ENCODE data around the gene PHC2.

PHC2 gene

GRCh38 chr1:33363021-33363420 is 67.9 kb downstream of the PHC2 start:
- H3K27ac ChIP-seq = no peak overlapping the region
- no peak overlapping the region for H3K4me3 ChIP-seq (ENCODE audit: low read depth, low read length)
- DNase-seq = no peak
- H3K36me3 ChIP-seq (replicated peaks) = peaks cover 13% of the 10 kb centered on the region
- H3K27me3 ChIP-seq (replicated peaks) = no peaks in the 10 kb centered on the region
- TF ChIP-seq, protein P1, sequence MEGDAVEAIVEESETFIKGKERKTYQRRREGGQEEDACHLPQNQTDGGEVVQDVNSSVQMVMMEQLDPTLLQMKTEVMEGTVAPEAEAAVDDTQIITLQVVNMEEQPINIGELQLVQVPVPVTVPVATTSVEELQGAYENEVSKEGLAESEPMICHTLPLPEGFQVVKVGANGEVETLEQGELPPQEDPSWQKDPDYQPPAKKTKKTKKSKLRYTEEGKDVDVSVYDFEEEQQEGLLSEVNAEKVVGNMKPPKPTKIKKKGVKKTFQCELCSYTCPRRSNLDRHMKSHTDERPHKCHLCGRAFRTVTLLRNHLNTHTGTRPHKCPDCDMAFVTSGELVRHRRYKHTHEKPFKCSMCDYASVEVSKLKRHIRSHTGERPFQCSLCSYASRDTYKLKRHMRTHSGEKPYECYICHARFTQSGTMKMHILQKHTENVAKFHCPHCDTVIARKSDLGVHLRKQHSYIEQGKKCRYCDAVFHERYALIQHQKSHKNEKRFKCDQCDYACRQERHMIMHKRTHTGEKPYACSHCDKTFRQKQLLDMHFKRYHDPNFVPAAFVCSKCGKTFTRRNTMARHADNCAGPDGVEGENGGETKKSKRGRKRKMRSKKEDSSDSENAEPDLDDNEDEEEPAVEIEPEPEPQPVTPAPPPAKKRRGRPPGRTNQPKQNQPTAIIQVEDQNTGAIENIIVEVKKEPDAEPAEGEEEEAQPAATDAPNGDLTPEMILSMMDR (IDR thresholded peaks at IDR 0.05; ENCODE audit: low read depth, low read length, missing control alignments) = no peak
- in situ Hi-C loops (cut with HindIII; ENCODE audit: low pct_ligation_motif_present, low sequenced_read_pairs) = no loop called here

- Histone ChIP-seq H3K27ac (peak overlapping the region; percentile 41), H3K4me3 (ENCODE audit: low read depth, low read length) (no peak overlapping the region), H3K27me3 (replicated peaks) (no peaks in the 10 kb centered on the region), H3K36me3 (replicated peaks) (peaks cover 14% of the 10 kb centered on the region)
- in situ Hi-C loops (cut with HindIII; ENCODE audit: low pct_ligation_motif_present, low sequenced_read_pairs) = no loop called here
- TF ChIP-seq, protein P1 (IDR thresholded peaks at IDR 0.05; ENCODE audit: low read depth, low read length, missing control alignments) = no peak
- peak; percentile 60 for DNase-seq
These were observed 69.2 kb downstream of the PHC2 start for GRCh38 chr1:33361532-33362235.

DNA sequence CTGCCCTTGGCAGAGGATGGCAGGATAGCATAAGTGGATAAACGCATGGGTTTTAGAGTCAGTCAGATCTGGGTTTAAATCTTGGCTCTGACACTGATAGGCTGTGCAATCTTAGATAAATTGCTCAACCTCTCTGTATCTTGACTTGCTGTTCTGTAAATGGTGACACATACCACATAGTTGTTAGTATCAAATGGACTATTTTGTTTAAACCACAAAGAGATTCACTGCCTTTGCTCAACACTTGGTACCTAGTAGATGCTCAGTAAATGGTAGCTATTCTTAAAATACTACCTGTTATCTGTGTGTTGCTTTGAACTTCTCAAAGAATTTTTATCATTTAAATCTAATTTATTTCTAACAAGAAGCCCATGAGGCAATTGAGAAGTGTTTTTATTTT is 70.5 kb downstream of the PHC2 start:
- Histone ChIP-seq H3K27me3 (replicated peaks) (no peaks in the 10 kb centered on the region), H3K27ac (no peak overlapping the region), H3K36me3 (replicated peaks) (peaks cover 10% of the 10 kb centered on the region), H3K4me3 (ENCODE audit: low read depth, low read length) (no peak overlapping the region)
- no peak for DNase-seq
- TF ChIP-seq, protein P1 (IDR thresholded peaks at IDR 0.05; ENCODE audit: low read depth, low read length, missing control alignments) = no peak
- in situ Hi-C loops (cut with HindIII; ENCODE audit: low pct_ligation_motif_present, low sequenced_read_pairs) = no loop called here

- Histone ChIP-seq H3K4me3 (ENCODE audit: low read depth, low read length) (no peak overlapping the region), H3K27ac (no peak overlapping the region), H3K27me3 (replicated peaks) (no peaks in the 10 kb centered on the region), H3K36me3 (replicated peaks) (peaks cover 11% of the 10 kb centered on the region)
- TF ChIP-seq, protein P1 (IDR thresholded peaks at IDR 0.05; ENCODE audit: low read depth, low read length, missing control alignments) = no peak
- no peak for DNase-seq
- in situ Hi-C loops (cut with HindIII; ENCODE audit: low pct_ligation_motif_present, low sequenced_read_pairs) = no loop called here
These were observed 71.0 kb downstream of the PHC2 start for GRCh38 chr1:33359931-33360330.

GRCh38 chr1:33358795-33359503 is 71.9 kb downstream of the PHC2 start:
- Histone ChIP-seq H3K27ac (no peak overlapping the region), H3K4me3 (ENCODE audit: low read depth, low read length) (no peak overlapping the region), H3K27me3 (replicated peaks) (no peaks in the 10 kb centered on the region), H3K36me3 (replicated peaks) (peaks cover 21% of the 10 kb centered on the region)
- in situ Hi-C loops (cut with HindIII; ENCODE audit: low pct_ligation_motif_present, low sequenced_read_pairs) = no loop called here
- no peak for DNase-seq
- TF ChIP-seq, protein P1 (IDR thresholded peaks at IDR 0.05; ENCODE audit: low read depth, low read length, missing control alignments) = no peak

Measured in brain microvascular endothelial cell (primary cell).